ENCODE results near the gene WDHD1. TPM values are rescaled to one million over a fixed set of nuclear protein-coding genes. Genes with fewer than 3 reads are reported as not detected.

The WDHD1 gene
- total and polyA plus RNA-seq, 2 of the 4 experiments (the other 2 are of a cell fraction): 4.4 to 13.1 TPM

DNA sequence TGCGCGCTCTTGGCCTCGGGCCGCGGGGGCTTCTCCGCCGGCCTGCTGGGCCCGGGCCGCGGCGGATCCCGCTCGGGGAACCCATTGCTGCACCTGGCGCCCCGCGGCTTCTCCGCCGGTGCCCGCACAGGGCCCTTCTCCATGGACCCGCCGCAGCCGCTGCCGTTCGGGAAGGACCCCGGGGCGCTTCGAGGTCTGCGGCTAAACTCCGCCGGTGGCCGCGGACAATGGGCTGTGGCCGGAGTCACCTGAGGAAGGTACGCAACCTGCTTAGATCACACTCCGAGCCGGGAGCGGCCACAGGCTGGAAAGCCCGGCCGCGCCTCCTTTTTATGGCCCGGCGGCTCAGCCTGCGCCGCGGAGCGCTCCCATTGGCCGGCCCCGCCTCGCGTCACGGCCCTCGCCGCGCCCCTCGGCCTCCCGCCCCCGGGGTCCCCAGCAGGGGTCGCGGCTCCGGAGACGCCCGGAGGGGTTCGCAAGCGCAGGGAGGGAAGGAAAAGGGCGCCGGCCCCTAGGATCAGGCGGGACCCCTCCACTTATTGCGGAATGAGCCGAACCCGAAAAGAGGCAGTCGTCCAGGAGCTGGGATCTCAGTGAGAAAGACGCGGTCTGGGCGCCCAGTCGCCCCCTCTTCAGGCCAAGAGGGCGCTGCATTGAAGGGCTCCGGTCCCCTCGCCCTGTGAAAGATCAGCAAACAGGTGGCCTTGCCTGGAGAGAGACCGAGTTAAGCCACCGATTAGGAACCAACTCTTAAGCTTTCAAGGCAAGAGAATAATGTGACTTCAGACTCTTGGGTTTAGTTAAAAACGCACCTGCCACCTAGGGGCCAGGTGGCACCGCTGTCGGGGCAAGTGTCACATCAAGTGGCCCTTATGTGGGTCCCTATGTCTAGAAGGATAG is 124.1 kb downstream of the WDHD1 start, which contains the start of gene GCH1:
GCH1 (minus strand) TSS at position 306 of the 900 bp plus-strand sequence; CDS start at position 143, 163 bp downstream.
- no TSS peak for BruUV-seq (replicated peaks)
- peak within 1 kb of the TSS; percentile 61 for H3K4me3 ChIP-seq (ENCODE audit: insufficient read depth, low read depth, low read length)
- no peak within 1 kb of the TSS for H2BK20ac ChIP-seq (ENCODE audit: low read depth, low read length)
- peak within 1 kb of the TSS; percentile 80; the same call in 1 of the 2 replicates for H3K23ac ChIP-seq (ENCODE audit: low read depth, low read length)
- peaks cover 8% of the 10 kb centered on the region for H3K27me3 ChIP-seq (ENCODE audit: control insufficient read depth, insufficient read depth, low read length)
- no peaks in the 10 kb centered on the region for H3K9me1 ChIP-seq (ENCODE audit: insufficient read depth, low read length)
- peak within 1 kb of the TSS; percentile 80 for H3K4me2 ChIP-seq (ENCODE audit: low read depth, low read length)
- no peak within 1 kb of the TSS for H4K8ac ChIP-seq (ENCODE audit: low read depth in 2 of 2, low read length in 2 of 2)
- 7% methylated on average over 13 of the region's 83 CpGs; no CpG with 5 or more reads in 1 of the 2 experiments for whole genome bisulfite sequencing, 2 experiments (ENCODE audit: extremely low coverage in 2 of 2, insufficient read length in 1 of 2)
- intact Hi-C loops (cut with micrococcal nuclease) (no loop called here), dilution Hi-C loops (cut with HindIII; ENCODE audit: low sequenced_read_pairs, unreplicated experiment) (no loop called here), in situ Hi-C loops (cut with MboI; ENCODE audit: low sequenced_read_pairs) (no loop called here)
- H2AK5ac ChIP-seq (ENCODE audit: low read depth, low read length): no peak within 1 kb of the TSS
- 0 out of 2 replicates have a peak within 1 kb of the TSS, but pooled peaks have one; percentile 41 for H3K14ac ChIP-seq (replicated peaks; ENCODE audit: low read depth, low read length)
- peak within 1 kb of the TSS; percentile 97 for H2AFZ ChIP-seq (replicated peaks; ENCODE audit: low read length, poor library complexity)
- no peak within 1 kb of the TSS for H3K4ac ChIP-seq (ENCODE audit: low read depth, low read length)
- no peak within 1 kb of the TSS for H3K56ac ChIP-seq (ENCODE audit: extremely low read depth, insufficient read depth, low read length)
- H3K27ac ChIP-seq (ENCODE audit: insufficient read depth, low read length): no peak within 1 kb of the TSS
- H3K9ac ChIP-seq (ENCODE audit: low read depth, low read length): peak within 1 kb of the TSS; percentile 18
- H4K91ac ChIP-seq (ENCODE audit: insufficient read depth, low read depth, low read length): no peak within 1 kb of the TSS
- ChIA-PET POLR2A (ENCODE audit: unreplicated experiment) (interaction anchor here (0.6 to 0.7 kb wide), 2 partner anchors 229 to 515 kb away, joined by 3 to 4 read pairs; no protein-coding TSS in a partner anchor), CTCF (no interaction called here)
- H2BK120ac ChIP-seq (ENCODE audit: low read depth, low read length): no peak within 1 kb of the TSS
- no peak within 1 kb of the TSS for H2BK5ac ChIP-seq (ENCODE audit: low read depth, low read length, poor library complexity, severe bottlenecking)
- H3K9me3 ChIP-seq (ENCODE audit: control insufficient read depth, insufficient read depth, low read length): no peaks in the 10 kb centered on the region
- H2AK9ac ChIP-seq (replicated peaks; ENCODE audit: low read depth, low read length, poor library complexity): peak within 1 kb of the TSS; percentile 77
- H3K36me3 ChIP-seq (ENCODE audit: control insufficient read depth, insufficient read depth, low read length): no peaks in the 10 kb centered on the region
- peaks cover 2% of the 10 kb centered on the region; the same call in 1 of the 2 replicates for H3K4me1 ChIP-seq (ENCODE audit: control insufficient read depth, insufficient read depth, low read length)
- H4K20me1 ChIP-seq (ENCODE audit: insufficient read depth, low read length): no peaks in the 10 kb centered on the region
- TF ChIP-seq CHD1 (IDR thresholded peaks at IDR 0.05; ENCODE audit: low read depth, low read length) (no peak), POLR2A (IDR thresholded peaks at IDR 0.05; ENCODE audit: low read depth, low read length) (peak; percentile 80), MAZ (IDR thresholded peaks at IDR 0.05; ENCODE audit: borderline replicate concordance, low read depth, low read length) (peak; percentile 32; the same call in 1 of the 2 replicates), RFX5 (IDR thresholded peaks at IDR 0.05; ENCODE audit: low read depth, low read length) (no peak)
- TF ChIP-seq, protein P1, sequence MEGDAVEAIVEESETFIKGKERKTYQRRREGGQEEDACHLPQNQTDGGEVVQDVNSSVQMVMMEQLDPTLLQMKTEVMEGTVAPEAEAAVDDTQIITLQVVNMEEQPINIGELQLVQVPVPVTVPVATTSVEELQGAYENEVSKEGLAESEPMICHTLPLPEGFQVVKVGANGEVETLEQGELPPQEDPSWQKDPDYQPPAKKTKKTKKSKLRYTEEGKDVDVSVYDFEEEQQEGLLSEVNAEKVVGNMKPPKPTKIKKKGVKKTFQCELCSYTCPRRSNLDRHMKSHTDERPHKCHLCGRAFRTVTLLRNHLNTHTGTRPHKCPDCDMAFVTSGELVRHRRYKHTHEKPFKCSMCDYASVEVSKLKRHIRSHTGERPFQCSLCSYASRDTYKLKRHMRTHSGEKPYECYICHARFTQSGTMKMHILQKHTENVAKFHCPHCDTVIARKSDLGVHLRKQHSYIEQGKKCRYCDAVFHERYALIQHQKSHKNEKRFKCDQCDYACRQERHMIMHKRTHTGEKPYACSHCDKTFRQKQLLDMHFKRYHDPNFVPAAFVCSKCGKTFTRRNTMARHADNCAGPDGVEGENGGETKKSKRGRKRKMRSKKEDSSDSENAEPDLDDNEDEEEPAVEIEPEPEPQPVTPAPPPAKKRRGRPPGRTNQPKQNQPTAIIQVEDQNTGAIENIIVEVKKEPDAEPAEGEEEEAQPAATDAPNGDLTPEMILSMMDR (conservative IDR thresholded peaks at IDR 0.05; ENCODE audit: low read depth, low read length): peak; percentile 43
- ATAC-seq (ENCODE audit: low read depth) (peak; percentile 90), DNase-seq (peak; percentile 16)
- no peak within 1 kb of the TSS for H3K18ac ChIP-seq (ENCODE audit: low read depth, low read length)
- H3K79me1 ChIP-seq (ENCODE audit: low read depth in 1 of 2, low read length in 2 of 2): no peaks in the 10 kb centered on the region
- no peak within 1 kb of the TSS for H2BK15ac ChIP-seq (ENCODE audit: low read depth, low read length)
- no peak within 1 kb of the TSS for H4K5ac ChIP-seq (ENCODE audit: low read depth, low read length)

Data from IMR-90 (cell line).